WERI-Rb-1 (cell line): ENCODE data around the gene IGF2BP2.
"Not testable (repeated sequence)": the region's sequence is repeated elsewhere in the genome, so short reads cannot be mapped to it uniquely, and the experiment has no call there.

Source experiments
- DNase-seq: peaks from one replicate; pipeline ENCODE4 v3.0.0-alpha.2; 2020
- H3K27ac ChIP-seq: fragments of 250-450 bp; sonication (Bioruptor Pico); 2 replicates; pipeline ENCODE4 v1.5.1; 2020; ENCODE audit warnings: mild to moderate bottlenecking, moderate library complexity
- H3K27me3 ChIP-seq: fragments of 250-450 bp; sonication (Bioruptor Pico); 2 replicates; pipeline ENCODE4 v1.5.1; 2021; ENCODE audit warnings: mild to moderate bottlenecking, low read depth, moderate library complexity; ENCODE audit not compliant: insufficient read depth, severe bottlenecking
- H3K36me3 ChIP-seq: fragments of 250-450 bp; sonication (Bioruptor Pico); 2 replicates; pipeline ENCODE4 v1.5.1; 2020; ENCODE audit warnings: mild to moderate bottlenecking, moderate library complexity
- H3K4me3 ChIP-seq: 2 replicates; pipeline ENCODE4 v1.5.1; 2011; ENCODE audit warnings: low read depth, mild to moderate bottlenecking, control low read depth, low read length
- H3K9me3 ChIP-seq: fragments of 250-450 bp; sonication (Bioruptor Pico); 2 replicates; pipeline ENCODE4 v1.5.1; 2021; ENCODE audit warnings: mild to moderate bottlenecking, moderate library complexity; ENCODE audit not compliant: severe bottlenecking
- CTCF ChIP-seq: IDR thresholded peaks from 2 replicates; pipeline ENCODE4 v1.5.1; 2011; ENCODE audit warnings: low read depth, mild to moderate bottlenecking, control low read depth, inconsistent platforms, low read length

Gene IGF2BP2

GRCh38 chr3:185701611-185702261 lies 123.1 kb downstream of the IGF2BP2 start:
- no peak overlapping the region for H3K4me3 ChIP-seq
- no peak for TF ChIP-seq CTCF

DNA sequence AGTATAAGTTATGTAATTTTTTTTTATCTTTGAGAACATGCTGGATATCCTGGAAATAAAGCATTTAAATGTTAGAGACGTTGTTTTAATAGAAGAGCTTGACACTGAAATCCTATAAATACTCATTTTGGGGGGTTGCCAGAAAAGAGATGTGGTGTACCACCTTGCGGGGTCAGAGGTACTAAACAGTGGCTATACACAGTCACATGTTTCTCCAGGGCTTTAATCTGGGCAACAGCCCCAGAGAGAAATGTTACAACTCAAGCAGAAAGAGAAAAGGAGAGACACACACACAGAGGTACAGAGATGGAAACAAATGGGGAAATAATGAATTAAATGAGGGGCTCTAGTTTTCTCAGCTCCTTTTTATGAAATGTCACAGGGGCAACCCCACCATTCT lies 124.9 kb downstream of the IGF2BP2 start:
- no peak overlapping the region for H3K27ac ChIP-seq
- no peaks in the 10 kb centered on the region for H3K36me3 ChIP-seq
- no peak for DNase-seq
- H3K27me3 ChIP-seq = no peaks in the 10 kb centered on the region
- TF ChIP-seq CTCF = no peak
- no peak overlapping the region for H3K4me3 ChIP-seq
- H3K9me3 ChIP-seq = no peaks in the 10 kb centered on the region

More at GRCh38 chr3:185701611-185702261, 123.1 kb downstream of the IGF2BP2 start:
- no peaks in the 10 kb centered on the region for H3K36me3 ChIP-seq
- H3K9me3 ChIP-seq = no peaks in the 10 kb centered on the region
- H3K27ac ChIP-seq = no peak overlapping the region
- H3K27me3 ChIP-seq = no peaks in the 10 kb centered on the region
- DNase-seq = peak; percentile 18

- H3K9me3 ChIP-seq, H3K27me3 ChIP-seq, H3K36me3 ChIP-seq, H3K4me3 ChIP-seq, DNase-seq, H3K27ac ChIP-seq: not testable (repeated sequence)
These were observed 127.6 kb downstream of the IGF2BP2 start for GRCh38 chr3:185697228-185697627.

- no peak for TF ChIP-seq CTCF
- no peak for DNase-seq
- Histone ChIP-seq H3K4me3 (no peak overlapping the region), H3K27me3 (no peaks in the 10 kb centered on the region), H3K27ac (no peak overlapping the region; the same call in 1 of the 2 replicates), H3K36me3 (peaks cover 11% of the 10 kb centered on the region), H3K9me3 (no peaks in the 10 kb centered on the region)
These were observed 128.8 kb downstream of the IGF2BP2 start for GRCh38 chr3:185696039-185696438.

- DNase-seq = no peak
- H3K27me3 ChIP-seq = no peaks in the 10 kb centered on the region
- no peak for TF ChIP-seq CTCF
- no peaks in the 10 kb centered on the region for H3K9me3 ChIP-seq
- H3K27ac ChIP-seq = no peak overlapping the region
- no peak overlapping the region for H3K4me3 ChIP-seq
- peaks cover 12% of the 10 kb centered on the region for H3K36me3 ChIP-seq
These were observed 130.7 kb downstream of the IGF2BP2 start for GRCh38 chr3:185693985-185694653.

GRCh38 chr3:185691622-185692021 lies 133.2 kb downstream of the IGF2BP2 start:
- peaks cover 35% of the 10 kb centered on the region for H3K36me3 ChIP-seq
- no peak for DNase-seq

More at GRCh38 chr3:185691622-185692021, 133.2 kb downstream of the IGF2BP2 start:
- no peak for TF ChIP-seq CTCF
- Histone ChIP-seq H3K9me3 (no peaks in the 10 kb centered on the region), H3K4me3 (no peak overlapping the region), H3K27me3 (no peaks in the 10 kb centered on the region), H3K27ac (no peak overlapping the region)
